Mesendoderm (in vitro differentiated cells): ENCODE data around the gene PLPPR1.

Experiments
- DNase-seq: peaks from one replicate; pipeline ENCODE4 v3.0.0; 2013
- H2AK5ac ChIP-seq: 2 replicates; pipeline ENCODE4 v1.6.1; 2013; ENCODE audit warnings: low read length, inconsistent platforms
- H2BK120ac ChIP-seq: 2 replicates; pipeline ENCODE4 v1.6.1; 2013; ENCODE audit warnings: low read depth, mild to moderate bottlenecking, low read length, moderate library complexity, mixed read lengths
- H2BK15ac ChIP-seq: replicated peaks from 2 replicates; pipeline ENCODE4 v1.6.1; 2013; ENCODE audit warnings: low read depth, mild to moderate bottlenecking, moderate library complexity
- H2BK5ac ChIP-seq: 2 replicates; pipeline ENCODE4 v1.6.1; 2013; ENCODE audit warnings: low read length, inconsistent platforms
- H3K18ac ChIP-seq: 2 replicates; pipeline ENCODE4 v1.6.1; 2013; ENCODE audit warnings: mild to moderate bottlenecking, low read length, mixed read lengths
- H3K23ac ChIP-seq: one replicate; pipeline ENCODE4 v1.6.1; 2013; ENCODE audit warnings: low read length
- H3K27ac ChIP-seq: 2 replicates; pipeline ENCODE4 v1.5.1; 2013; ENCODE audit warnings: low read depth, mild to moderate bottlenecking, inconsistent platforms, low read length, moderate library complexity
- H3K27me3 ChIP-seq: 2 replicates; pipeline ENCODE4 v1.6.1; 2013; ENCODE audit warnings: low read length, control low read depth, mild to moderate bottlenecking, inconsistent platforms; ENCODE audit not compliant: insufficient read depth, poor library complexity
- H3K36me3 ChIP-seq: 2 replicates; pipeline ENCODE4 v1.6.1; 2013; ENCODE audit warnings: low read length, inconsistent platforms; ENCODE audit not compliant: control insufficient read depth, insufficient read depth
- H3K4ac ChIP-seq: one replicate; pipeline ENCODE4 v1.6.1; 2013; ENCODE audit warnings: low read depth, mild to moderate bottlenecking, low read length, moderate library complexity
- H3K4me1 ChIP-seq: 2 replicates; pipeline ENCODE4 v1.6.1; 2013; ENCODE audit warnings: low read depth, low read length, inconsistent platforms; ENCODE audit not compliant: control insufficient read depth
- H3K4me2 ChIP-seq: 2 replicates; pipeline ENCODE4 v1.6.1; 2013; ENCODE audit warnings: low read length
- H3K4me3 ChIP-seq: 2 replicates; pipeline ENCODE4 v1.5.1; 2013; ENCODE audit warnings: mild to moderate bottlenecking, low read length
- H3K56ac ChIP-seq: one replicate; pipeline ENCODE4 v1.6.1; 2013; ENCODE audit warnings: low read length
- H3K79me1 ChIP-seq: 2 replicates; pipeline ENCODE4 v1.6.1; 2013; ENCODE audit warnings: low read length, inconsistent platforms
- H3K79me2 ChIP-seq: 2 replicates; pipeline ENCODE4 v1.6.1; 2013; ENCODE audit warnings: mild to moderate bottlenecking, low read length; ENCODE audit not compliant: control insufficient read depth, insufficient read depth
- H3K9ac ChIP-seq: 2 replicates; pipeline ENCODE4 v1.6.1; 2013; ENCODE audit warnings: low read length, inconsistent platforms
- H4K5ac ChIP-seq: one replicate; pipeline ENCODE4 v1.6.1; 2013; ENCODE audit warnings: low read length
- H4K8ac ChIP-seq: one replicate; pipeline ENCODE4 v1.6.1; 2013; ENCODE audit warnings: low read depth, mild to moderate bottlenecking, control low read depth, low read length, moderate library complexity
- WGBS: extraction: QIAGEN DNeasy Blood & Tissue Kit; methylation state at CpG from one replicate; pipeline ENCODE4 v1.1.7; 2013; ENCODE audit warnings: low lambda C conversion rate, missing lambda C conversion rate; ENCODE audit not compliant: insufficient coverage; ENCODE audit errors: extremely low coverage; 5-methylcytosine and 5-hydroxymethylcytosine counted together

PLPPR1 gene

DNA sequence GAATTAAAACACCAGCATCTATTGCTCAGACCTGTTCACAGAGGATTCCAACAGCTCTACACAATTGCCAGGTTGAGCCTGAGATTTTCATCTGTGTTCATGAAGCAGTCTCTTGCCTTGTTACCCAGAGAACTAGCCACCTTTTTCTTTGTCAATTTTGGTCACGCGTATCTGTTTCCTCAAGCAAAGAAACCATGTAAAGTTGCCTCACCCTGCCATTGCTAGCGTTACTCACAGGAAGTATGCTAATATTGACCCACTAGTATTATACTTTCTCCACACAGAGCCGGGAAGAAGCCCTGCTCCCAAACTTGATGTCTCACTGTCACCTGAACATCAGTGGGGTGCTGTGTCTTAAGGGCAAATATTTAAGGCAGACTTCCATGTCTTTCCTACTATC is 168.5 kb downstream of the PLPPR1 start:
- WGBS: no CpG with 5 or more reads among the region's 4 CpGs
- Histone ChIP-seq H4K8ac (no peak overlapping the region), H3K4me1 (no peaks in the 10 kb centered on the region), H2BK120ac (no peak overlapping the region), H4K5ac (no peak overlapping the region), H3K18ac (no peak overlapping the region), H3K4ac (no peak overlapping the region), H3K27me3 (no peaks in the 10 kb centered on the region), H3K56ac (no peak overlapping the region), H2AK5ac (no peak overlapping the region), H3K4me2 (no peak overlapping the region), H3K79me2 (no peaks in the 10 kb centered on the region), H3K9ac (no peak overlapping the region), H2BK15ac (no peak overlapping the region), H3K27ac (no peak overlapping the region), H3K23ac (no peak overlapping the region), H3K36me3 (no peaks in the 10 kb centered on the region), H3K79me1 (no peaks in the 10 kb centered on the region), H3K4me3 (no peak overlapping the region), H2BK5ac (no peak overlapping the region)
- no peak for DNase-seq

DNA sequence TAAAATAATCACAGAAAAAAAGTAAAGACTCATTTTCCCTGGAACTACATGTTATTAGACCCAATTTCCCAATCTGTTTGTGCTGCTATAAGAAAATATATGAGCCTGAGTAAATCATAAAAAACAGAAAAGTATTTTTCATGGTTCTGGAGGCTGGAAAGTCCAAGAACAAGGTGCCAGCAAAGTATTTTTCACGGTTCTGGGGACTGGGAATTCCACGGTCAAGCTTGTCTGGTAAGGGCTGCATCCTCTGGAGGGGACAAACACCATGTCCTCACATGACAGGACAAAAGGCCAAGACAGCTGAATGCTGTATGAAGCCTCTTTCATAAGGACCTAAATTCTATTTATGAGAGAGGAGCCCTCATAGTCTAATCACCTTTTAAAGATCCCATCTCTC is 172.3 kb downstream of the PLPPR1 start:
- Histone ChIP-seq H3K4me1 (no peaks in the 10 kb centered on the region), H4K5ac (no peak overlapping the region), H3K27me3 (no peaks in the 10 kb centered on the region), H3K9ac (no peak overlapping the region), H2BK5ac (no peak overlapping the region), H3K56ac (no peak overlapping the region), H3K4ac (no peak overlapping the region), H3K27ac (no peak overlapping the region), H3K4me2 (no peak overlapping the region), H3K79me2 (no peaks in the 10 kb centered on the region), H3K18ac (no peak overlapping the region), H4K8ac (no peak overlapping the region), H3K36me3 (no peaks in the 10 kb centered on the region), H3K23ac (no peak overlapping the region), H3K4me3 (no peak overlapping the region), H2AK5ac (no peak overlapping the region), H2BK15ac (no peak overlapping the region), H3K79me1 (no peaks in the 10 kb centered on the region), H2BK120ac (no peak overlapping the region)
- no peak for DNase-seq
- no CpG with 5 or more reads among the region's 2 CpGs for WGBS

DNA sequence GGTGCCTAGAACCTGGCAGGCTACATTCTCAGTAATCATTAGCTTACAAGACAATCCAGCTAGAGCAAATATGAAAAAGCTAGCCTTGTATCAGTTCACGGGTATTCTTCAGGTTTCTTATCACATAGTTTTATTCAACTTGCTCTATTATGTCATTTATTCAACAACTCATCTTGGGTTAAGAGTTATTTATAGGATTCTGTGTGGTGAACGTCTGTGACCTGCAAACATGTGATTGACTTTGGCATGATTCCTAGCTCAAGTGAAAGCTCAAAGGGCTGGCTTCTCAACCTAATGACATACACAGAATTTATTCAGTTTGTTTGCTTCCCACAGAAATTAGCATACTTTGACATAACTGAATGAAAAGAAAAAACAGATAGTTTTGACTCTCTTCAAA is 173.1 kb downstream of the PLPPR1 start:
- no peaks in the 10 kb centered on the region for H3K79me1 ChIP-seq
- no peak overlapping the region for H2BK120ac ChIP-seq
- H3K9ac ChIP-seq: no peak overlapping the region
- H3K56ac ChIP-seq: no peak overlapping the region
- H3K36me3 ChIP-seq: no peaks in the 10 kb centered on the region
- no peak overlapping the region for H3K4me3 ChIP-seq
- WGBS: no CpG with 5 or more reads among the region's 2 CpGs
- H3K4me2 ChIP-seq: no peak overlapping the region
- H2BK5ac ChIP-seq: no peak overlapping the region
- H3K27ac ChIP-seq: no peak overlapping the region
- no peak overlapping the region for H4K5ac ChIP-seq
- H3K23ac ChIP-seq: no peak overlapping the region
- H2BK15ac ChIP-seq: no peak overlapping the region
- no peaks in the 10 kb centered on the region for H3K4me1 ChIP-seq
- DNase-seq: no peak
- no peak overlapping the region for H2AK5ac ChIP-seq
- no peak overlapping the region for H4K8ac ChIP-seq
- no peak overlapping the region for H3K4ac ChIP-seq
- no peaks in the 10 kb centered on the region for H3K79me2 ChIP-seq
- no peaks in the 10 kb centered on the region for H3K27me3 ChIP-seq
- no peak overlapping the region for H3K18ac ChIP-seq

DNA sequence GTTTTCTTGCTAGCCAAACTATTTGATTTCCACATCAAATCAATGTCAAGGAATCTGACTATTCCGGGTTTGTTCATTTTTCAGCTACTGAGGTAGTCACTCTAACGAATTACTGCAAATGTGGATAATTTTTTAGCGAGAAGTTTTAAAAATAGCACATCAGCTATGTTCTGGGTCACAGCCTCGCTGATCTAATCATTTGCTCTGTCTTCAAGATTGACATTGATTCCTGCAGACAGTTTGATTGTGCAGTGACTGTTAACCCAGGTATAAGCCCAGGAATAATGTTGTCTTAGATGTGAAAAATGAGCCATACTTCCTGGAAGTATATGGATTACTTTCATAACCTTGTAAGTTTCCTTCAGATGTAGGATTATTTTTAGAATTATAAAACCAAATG is 181.1 kb downstream of the PLPPR1 start:
- H2BK120ac ChIP-seq: no peak overlapping the region
- no peak overlapping the region for H3K4me2 ChIP-seq
- no peaks in the 10 kb centered on the region for H3K36me3 ChIP-seq
- no peak overlapping the region for H3K27ac ChIP-seq
- no peak overlapping the region for H2BK15ac ChIP-seq
- no peak overlapping the region for H2AK5ac ChIP-seq
- H3K79me2 ChIP-seq: no peaks in the 10 kb centered on the region
- H2BK5ac ChIP-seq: no peak overlapping the region
- H3K79me1 ChIP-seq: no peaks in the 10 kb centered on the region
- no peak overlapping the region for H3K56ac ChIP-seq
- H3K23ac ChIP-seq: no peak overlapping the region
- H3K27me3 ChIP-seq: no peaks in the 10 kb centered on the region
- H4K5ac ChIP-seq: no peak overlapping the region
- H3K9ac ChIP-seq: no peak overlapping the region
- H3K4me3 ChIP-seq: no peak overlapping the region
- H3K4ac ChIP-seq: no peak overlapping the region
- H3K18ac ChIP-seq: no peak overlapping the region
- no CpG with 5 or more reads among the region's 4 CpGs for WGBS
- no peak for DNase-seq
- H4K8ac ChIP-seq: no peak overlapping the region
- no peaks in the 10 kb centered on the region for H3K4me1 ChIP-seq

DNA sequence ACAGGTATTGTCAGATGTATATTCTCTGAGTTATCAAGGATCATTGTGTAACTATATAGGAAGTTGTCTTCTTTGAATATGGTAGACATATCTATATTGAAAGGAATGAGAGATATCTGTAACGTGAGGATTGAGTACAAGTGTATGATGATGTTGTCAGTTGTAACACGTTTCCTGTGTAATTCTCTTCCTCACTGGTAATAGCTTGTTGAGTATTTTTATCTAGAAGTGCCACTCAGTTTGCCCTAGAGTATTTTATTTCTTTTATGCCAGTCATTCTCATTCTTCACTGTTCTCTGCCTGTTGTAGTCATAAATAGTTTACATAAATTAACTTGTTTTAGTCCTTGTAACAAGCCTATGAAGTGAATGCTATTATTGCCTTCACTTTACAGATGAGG is 184.1 kb downstream of the PLPPR1 start:
- no peak overlapping the region for H2BK5ac ChIP-seq
- no peak overlapping the region for H3K23ac ChIP-seq
- H3K79me2 ChIP-seq: no peaks in the 10 kb centered on the region
- H3K79me1 ChIP-seq: no peaks in the 10 kb centered on the region
- H3K4me2 ChIP-seq: no peak overlapping the region
- no peaks in the 10 kb centered on the region for H3K36me3 ChIP-seq
- no peak overlapping the region for H2AK5ac ChIP-seq
- H3K18ac ChIP-seq: no peak overlapping the region
- no peak for DNase-seq
- no CpG with 5 or more reads among the region's 2 CpGs for WGBS
- H3K4me1 ChIP-seq: no peaks in the 10 kb centered on the region
- H2BK15ac ChIP-seq: no peak overlapping the region
- H3K27me3 ChIP-seq: no peaks in the 10 kb centered on the region
- no peak overlapping the region for H3K4ac ChIP-seq
- H2BK120ac ChIP-seq: no peak overlapping the region
- H4K5ac ChIP-seq: no peak overlapping the region
- H3K56ac ChIP-seq: no peak overlapping the region
- H4K8ac ChIP-seq: no peak overlapping the region
- no peak overlapping the region for H3K9ac ChIP-seq
- no peak overlapping the region for H3K4me3 ChIP-seq
- no peak overlapping the region for H3K27ac ChIP-seq

DNA sequence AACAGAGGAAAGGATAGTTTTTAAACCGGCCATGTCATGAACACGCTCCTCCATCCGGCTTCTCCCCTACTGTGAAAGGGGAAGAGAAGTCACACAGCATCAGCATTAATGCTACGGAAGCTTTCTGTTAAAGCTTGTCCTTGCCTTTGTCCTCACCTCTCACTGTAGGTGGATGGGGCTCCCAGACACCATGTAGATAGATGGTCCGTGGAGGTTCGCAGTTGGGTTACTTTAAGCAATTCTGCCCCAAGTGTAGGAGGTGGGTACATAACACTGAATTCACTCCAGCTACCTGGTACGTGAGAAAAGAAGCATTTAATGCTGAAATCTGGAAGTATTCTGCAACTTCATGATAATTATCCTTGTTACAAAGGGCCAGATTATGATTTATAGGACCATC is 190.5 kb downstream of the PLPPR1 start:
- Histone ChIP-seq H3K79me2 (no peaks in the 10 kb centered on the region), H2AK5ac (no peak overlapping the region), H3K56ac (no peak overlapping the region), H2BK15ac (no peak overlapping the region), H3K23ac (no peak overlapping the region), H3K4me2 (no peak overlapping the region), H3K27ac (no peak overlapping the region), H3K4ac (no peak overlapping the region), H3K36me3 (no peaks in the 10 kb centered on the region), H2BK5ac (no peak overlapping the region), H3K79me1 (no peaks in the 10 kb centered on the region), H3K9ac (no peak overlapping the region), H3K4me1 (no peaks in the 10 kb centered on the region), H4K8ac (no peak overlapping the region), H4K5ac (no peak overlapping the region), H2BK120ac (no peak overlapping the region), H3K4me3 (no peak overlapping the region), H3K18ac (no peak overlapping the region), H3K27me3 (no peaks in the 10 kb centered on the region)
- no CpG with 5 or more reads among the region's 7 CpGs for WGBS
- DNase-seq: no peak
